ENCODE results near the gene FGR. TPM values are rescaled to one million over a fixed set of nuclear protein-coding genes. Genes with fewer than 3 reads are reported as not detected.
A peak's percentile ranks its signal among the peaks of the same experiment; 100 is the strongest.

Gene FGR
- total and polyA plus RNA-seq, 2 of the 13 experiments (the other 11 are each of a cell fraction or from before 2014, with no cell fraction given) = not detected

GRCh38 chr1:27596261-27596660, 38.7 kb downstream of the FGR start (continued):
- TF ChIP-seq, protein P1, sequence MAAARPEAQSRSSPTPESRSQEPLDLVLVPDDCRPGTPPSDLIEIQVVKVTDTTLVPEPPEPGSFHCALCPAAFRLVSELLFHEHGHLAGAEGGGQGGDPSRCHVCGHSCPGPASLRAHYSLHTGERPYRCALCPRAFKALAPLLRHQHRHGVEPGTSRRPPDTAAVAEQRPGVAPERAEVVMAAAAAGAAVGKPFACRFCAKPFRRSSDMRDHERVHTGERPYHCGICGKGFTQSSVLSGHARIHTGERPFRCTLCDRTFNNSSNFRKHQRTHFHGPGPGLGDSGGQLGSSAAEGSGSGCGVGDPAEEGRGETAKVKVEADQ (CRISPR knock-in tag; IDR thresholded peaks at IDR 0.05; ENCODE audit: borderline replicate concordance) = no peak
- no peak for TF ChIP-seq ZNF7 (CRISPR knock-in tag; IDR thresholded peaks at IDR 0.05)

- Histone ChIP-seq H2AFZ (ENCODE audit: low read length) (no peak overlapping the region), H3K4me1 (ENCODE audit: insufficient read depth, low read length) (peaks cover 51% of the 10 kb centered on the region), H4K20me1 (ENCODE audit: insufficient read depth, low read length) (peaks cover 27% of the 10 kb centered on the region; the same call in 1 of the 2 replicates), H3K4me3 (replicated peaks in 1 of 3; ENCODE audit: insufficient read depth in 1 of 3, low read depth in 2 of 3, low read length in 3 of 3) (no peak overlapping the region), H3K79me2 (ENCODE audit: insufficient read depth, low read length) (peaks cover 37% of the 10 kb centered on the region), H3K36me3 (replicated peaks in 1 of 2; ENCODE audit: control insufficient read depth in 1 of 2, insufficient read depth in 2 of 2, low read length in 2 of 2) (peaks cover 0 to 3% of the 10 kb centered on the region in 2 experiments; a peak in 2 of 5 replicates), H3K9ac (ENCODE audit: insufficient read depth, low read depth, low read length) (no peak overlapping the region), H3K4me2 (ENCODE audit: low read depth, low read length) (no peak overlapping the region), H3K9me3 (ENCODE audit: low read length) (no peaks in the 10 kb centered on the region), H3K27me3 (ENCODE audit: control insufficient read depth in 1 of 2, insufficient read depth in 2 of 2, low read length in 2 of 2) (no peaks in the 10 kb centered on the region), H3K27ac (ENCODE audit: extremely low read length, insufficient read depth, low read length) (no peak overlapping the region)
- TF ChIP-seq ZNF570 (CRISPR knock-in tag; IDR thresholded peaks at IDR 0.05; ENCODE audit: borderline replicate concordance) (no peak), ZNF101 (CRISPR knock-in tag; IDR thresholded peaks at IDR 0.05; ENCODE audit: borderline replicate concordance, low read depth) (no peak)
- TF ChIP-seq, protein P2, sequence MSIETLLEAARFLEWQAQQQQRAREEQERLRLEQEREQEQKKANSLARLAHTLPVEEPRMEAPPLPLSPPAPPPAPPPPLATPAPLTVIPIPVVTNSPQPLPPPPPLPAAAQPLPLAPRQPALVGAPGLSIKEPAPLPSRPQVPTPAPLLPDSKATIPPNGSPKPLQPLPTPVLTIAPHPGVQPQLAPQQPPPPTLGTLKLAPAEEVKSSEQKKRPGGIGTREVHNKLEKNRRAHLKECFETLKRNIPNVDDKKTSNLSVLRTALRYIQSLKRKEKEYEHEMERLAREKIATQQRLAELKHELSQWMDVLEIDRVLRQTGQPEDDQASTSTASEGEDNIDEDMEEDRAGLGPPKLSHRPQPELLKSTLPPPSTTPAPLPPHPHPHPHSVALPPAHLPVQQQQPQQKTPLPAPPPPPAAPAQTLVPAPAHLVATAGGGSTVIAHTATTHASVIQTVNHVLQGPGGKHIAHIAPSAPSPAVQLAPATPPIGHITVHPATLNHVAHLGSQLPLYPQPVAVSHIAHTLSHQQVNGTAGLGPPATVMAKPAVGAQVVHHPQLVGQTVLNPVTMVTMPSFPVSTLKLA (IDR thresholded peaks at IDR 0.05) = peak; percentile 29; the same call in 1 of the 2 replicates
- TF ChIP-seq, protein P3, sequence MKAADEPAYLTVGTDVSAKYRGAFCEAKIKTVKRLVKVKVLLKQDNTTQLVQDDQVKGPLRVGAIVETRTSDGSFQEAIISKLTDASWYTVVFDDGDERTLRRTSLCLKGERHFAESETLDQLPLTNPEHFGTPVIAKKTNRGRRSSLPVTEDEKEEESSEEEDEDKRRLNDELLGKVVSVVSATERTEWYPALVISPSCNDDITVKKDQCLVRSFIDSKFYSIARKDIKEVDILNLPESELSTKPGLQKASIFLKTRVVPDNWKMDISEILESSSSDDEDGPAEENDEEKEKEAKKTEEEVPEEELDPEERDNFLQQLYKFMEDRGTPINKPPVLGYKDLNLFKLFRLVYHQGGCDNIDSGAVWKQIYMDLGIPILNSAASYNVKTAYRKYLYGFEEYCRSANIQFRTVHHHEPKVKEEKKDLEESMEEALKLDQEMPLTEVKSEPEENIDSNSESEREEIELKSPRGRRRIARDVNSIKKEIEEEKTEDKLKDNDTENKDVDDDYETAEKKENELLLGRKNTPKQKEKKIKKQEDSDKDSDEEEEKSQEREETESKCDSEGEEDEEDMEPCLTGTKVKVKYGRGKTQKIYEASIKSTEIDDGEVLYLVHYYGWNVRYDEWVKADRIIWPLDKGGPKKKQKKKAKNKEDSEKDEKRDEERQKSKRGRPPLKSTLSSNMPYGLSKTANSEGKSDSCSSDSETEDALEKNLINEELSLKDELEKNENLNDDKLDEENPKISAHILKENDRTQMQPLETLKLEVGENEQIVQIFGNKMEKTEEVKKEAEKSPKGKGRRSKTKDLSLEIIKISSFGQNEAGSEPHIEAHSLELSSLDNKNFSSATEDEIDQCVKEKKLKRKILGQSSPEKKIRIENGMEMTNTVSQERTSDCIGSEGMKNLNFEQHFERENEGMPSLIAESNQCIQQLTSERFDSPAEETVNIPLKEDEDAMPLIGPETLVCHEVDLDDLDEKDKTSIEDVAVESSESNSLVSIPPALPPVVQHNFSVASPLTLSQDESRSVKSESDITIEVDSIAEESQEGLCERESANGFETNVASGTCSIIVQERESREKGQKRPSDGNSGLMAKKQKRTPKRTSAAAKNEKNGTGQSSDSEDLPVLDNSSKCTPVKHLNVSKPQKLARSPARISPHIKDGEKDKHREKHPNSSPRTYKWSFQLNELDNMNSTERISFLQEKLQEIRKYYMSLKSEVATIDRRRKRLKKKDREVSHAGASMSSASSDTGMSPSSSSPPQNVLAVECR (CRISPR knock-in tag; IDR thresholded peaks at IDR 0.05; ENCODE audit: borderline replicate concordance) = no peak
- DNase-seq (ENCODE audit: low spot score) = no peak
- CTCF ChIA-PET (ENCODE audit: low intra/inter-chr PET ratio, low total read pairs) = no interaction called here
- in situ Hi-C loops (cut with HindIII; ENCODE audit: extremely low pct_ligation_motif_present, low pct_unique_long_range_greater_than_20kb) (no loop called here), intact Hi-C loops (cut with micrococcal nuclease; ENCODE audit: unreplicated experiment) (no loop called here)
- no peak for ATAC-seq
- POLR2A ChIA-PET = no interaction called here
- 97% methylated on average over 5 of the region's 5 CpGs for WGBS (ENCODE audit: low lambda C conversion rate)
- no TSS peak for BruUV-seq (replicated peaks)
- FAIRE-seq = no peak
Measured at GRCh38 chr1:27595597-27595996, 39.4 kb downstream of the FGR start.
